ENCODE measurements around the gene TPRX1. TPM values are rescaled to one million over a fixed set of nuclear protein-coding genes. Genes with fewer than 3 reads are reported as not detected.
"Not testable (repeated sequence)": the region's sequence is repeated elsewhere in the genome, so short reads cannot be mapped to it uniquely, and the experiment has no call there.

The TPRX1 gene
- total RNA-seq, 1 donor from 2014 or later = not detected

DNA sequence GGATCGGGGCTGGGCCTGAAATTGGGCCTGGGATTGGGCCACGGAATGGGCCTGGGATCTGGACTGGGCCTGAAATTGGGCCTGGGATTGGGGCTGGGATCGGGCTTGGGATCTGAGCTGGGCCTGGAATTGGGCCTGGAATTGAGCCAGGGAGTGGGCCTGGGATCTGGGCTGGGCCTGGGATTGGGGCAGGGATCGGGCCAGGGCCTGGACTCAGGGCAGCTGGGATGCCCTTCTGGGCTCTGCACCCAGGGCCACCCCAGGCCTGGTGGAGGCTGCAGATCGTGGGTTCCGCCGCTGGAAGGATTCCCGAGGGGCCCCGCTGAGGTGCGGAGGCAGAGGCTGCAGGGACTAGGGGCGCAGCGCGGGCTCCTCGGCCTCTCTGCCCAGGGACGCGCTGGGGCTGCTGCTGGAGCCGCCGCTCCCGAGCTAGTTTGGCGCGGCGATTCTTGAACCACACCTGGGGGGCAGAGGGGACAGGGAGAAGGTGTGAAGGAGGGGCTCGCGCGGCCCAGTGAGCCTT, 1.8 kb downstream of the TPRX1 start:
- no peak for DNase-seq

DNA sequence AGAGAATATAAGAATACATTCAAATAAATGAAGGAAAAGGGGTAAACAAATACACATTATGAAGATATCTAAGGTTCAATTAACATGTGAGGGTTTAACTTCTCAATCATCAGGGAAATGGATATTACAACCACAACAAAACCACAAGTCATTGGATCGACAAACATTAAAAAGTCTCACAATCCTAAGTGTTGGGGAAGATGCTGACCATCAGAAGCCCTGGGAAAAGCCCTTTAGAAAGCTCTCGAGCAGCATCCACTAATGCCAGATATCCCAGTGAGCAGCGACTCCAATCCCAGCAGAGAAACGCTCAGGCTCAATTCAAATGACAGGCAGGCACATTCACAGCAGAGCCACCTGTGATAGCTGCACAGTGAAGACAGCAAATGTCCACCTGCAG, 3.1 kb downstream of the TPRX1 start:
- DNase-seq = no peak

- no peak for DNase-seq
Observed at GRCh38 chr19:47798904-47799266, 5.5 kb downstream of the TPRX1 start.

DNA sequence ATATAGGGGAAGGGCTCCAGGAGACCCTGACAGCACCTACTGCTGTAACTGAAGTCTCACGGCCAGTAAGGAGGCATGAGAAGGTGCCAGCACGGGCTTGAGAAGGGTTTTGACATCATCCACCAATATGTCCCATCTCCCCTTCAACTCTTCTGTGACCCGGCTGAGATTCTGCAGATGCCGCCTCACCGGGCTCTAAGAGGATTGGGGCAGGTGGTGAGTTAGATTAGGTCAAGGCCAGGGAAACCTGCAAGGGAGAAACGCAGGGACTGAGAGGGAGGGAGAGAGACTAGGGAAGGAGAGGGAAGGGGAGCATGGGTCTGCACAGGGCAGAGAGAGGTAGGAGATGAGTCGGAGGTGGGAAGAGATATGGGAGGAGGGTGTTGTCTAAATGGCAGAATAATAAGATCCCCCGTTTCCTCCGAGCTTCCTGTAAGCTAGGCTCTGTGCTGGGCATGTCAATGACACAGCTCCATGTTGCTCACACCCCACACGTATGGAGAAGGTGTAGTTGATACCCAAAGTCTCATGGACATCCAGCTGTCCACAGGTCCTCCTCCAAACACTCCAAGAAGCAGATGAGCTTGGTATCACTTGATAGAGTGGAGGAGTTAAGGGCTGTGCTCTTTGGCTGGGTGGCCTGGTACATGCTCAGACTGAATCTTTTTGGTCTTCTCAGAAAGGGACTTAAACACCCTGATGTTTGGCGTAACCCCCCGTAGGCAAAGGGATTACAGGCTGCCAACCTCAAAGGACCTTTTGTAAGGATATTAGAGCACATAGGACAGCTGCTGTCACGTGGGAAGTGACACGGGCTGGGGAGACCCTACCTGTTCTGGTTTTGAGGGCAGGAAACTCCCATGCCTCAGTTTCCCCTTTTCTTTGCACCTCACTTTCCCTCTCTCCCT, 6.1 kb downstream of the TPRX1 start:
- no peak for DNase-seq

DNA sequence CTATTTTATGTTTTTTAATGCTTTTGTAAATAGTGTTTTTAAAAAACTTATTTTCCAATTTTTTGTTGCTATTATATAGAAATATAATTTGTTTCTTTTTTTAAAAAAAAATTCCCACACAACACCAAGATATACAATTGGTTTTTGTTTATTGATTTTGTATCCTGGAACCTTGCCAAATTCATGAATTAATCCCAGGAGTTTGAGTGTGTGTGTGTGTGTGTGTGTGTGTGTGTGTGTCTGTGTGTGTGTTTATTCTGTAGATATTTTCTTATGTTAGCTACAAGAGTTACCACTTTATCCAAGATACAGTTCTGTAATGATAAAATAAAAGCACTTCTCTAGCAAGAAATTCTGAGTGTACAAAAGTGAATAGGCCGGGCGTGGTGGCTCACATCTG, 7.6 kb downstream of the TPRX1 start:
- DNase-seq = no peak

- DNase-seq = no peak
Observed at GRCh38 chr19:47794526-47794925, 9.8 kb downstream of the TPRX1 start.

DNA sequence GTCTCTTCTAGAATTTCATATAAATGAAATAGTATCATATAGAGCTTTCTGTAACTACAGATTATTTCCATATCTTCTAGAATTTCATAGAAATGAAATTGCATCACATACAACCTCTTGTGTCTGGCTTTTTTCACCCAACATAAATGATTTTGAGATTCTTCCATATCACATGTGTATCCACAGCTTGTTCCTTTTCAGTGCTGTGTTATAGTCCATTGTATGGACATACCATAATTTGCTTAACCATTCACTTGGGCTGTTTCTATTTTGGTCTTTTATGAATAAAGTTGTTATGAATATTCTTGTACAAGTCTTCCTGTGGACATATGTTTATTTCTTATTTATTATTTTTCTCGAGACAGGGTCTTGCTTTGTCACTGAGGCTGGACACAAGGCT, 11.7 kb downstream of the TPRX1 start:
- no peak for DNase-seq

DNA sequence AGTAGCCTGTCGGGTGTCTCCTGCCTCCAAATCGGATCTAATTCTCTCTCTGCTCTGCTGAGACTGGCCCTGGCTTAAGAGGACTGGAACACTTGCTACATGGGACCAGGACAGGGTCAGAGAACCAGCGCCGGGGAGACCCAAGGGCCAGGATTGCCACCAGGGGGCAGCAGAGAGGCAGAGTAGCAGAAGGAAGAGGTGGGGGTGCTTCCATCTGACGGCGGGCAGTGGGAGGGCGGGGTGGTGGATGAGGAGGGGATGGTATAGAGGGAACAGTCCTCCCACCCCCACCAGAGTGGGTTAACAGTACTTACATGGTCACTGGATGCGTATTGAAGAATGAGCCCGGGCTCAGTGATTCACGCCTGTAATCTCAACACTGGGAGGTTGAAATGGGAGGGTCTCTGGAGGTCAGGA, 13.9 kb downstream of the TPRX1 start:
- peak; percentile 85 for DNase-seq

GRCh38 chr19:47789811-47790210, 14.5 kb downstream of the TPRX1 start:
- not testable (repeated sequence) for DNase-seq

- DNase-seq = peak; percentile 60
Observed at GRCh38 chr19:47787307-47787706, 17.0 kb downstream of the TPRX1 start.

- peak; percentile 87 for DNase-seq
Observed at GRCh38 chr19:47786566-47786965, 17.8 kb downstream of the TPRX1 start.

- peak; percentile 25 for DNase-seq
Observed at GRCh38 chr19:47781590-47782262, 22.6 kb downstream of the TPRX1 start.

DNA sequence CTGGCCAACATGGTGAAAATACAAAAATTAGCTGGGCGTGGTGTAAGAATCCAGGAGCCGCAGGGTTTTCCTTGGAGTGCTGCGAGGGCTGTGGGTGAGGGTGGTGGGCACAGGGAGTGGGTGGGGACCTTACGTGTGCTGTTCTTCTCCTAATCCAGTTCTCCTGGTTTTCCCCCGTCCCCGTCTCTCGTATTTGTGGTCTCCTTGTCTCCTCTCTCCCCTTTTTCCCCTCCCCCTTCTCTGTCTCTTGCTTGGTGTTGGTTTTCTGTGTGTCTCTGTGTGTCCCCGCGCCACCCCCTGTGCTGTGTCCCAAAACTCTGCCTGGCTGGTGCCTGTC, 24.2 kb downstream of the TPRX1 start:
- DNase-seq = no peak

DNA sequence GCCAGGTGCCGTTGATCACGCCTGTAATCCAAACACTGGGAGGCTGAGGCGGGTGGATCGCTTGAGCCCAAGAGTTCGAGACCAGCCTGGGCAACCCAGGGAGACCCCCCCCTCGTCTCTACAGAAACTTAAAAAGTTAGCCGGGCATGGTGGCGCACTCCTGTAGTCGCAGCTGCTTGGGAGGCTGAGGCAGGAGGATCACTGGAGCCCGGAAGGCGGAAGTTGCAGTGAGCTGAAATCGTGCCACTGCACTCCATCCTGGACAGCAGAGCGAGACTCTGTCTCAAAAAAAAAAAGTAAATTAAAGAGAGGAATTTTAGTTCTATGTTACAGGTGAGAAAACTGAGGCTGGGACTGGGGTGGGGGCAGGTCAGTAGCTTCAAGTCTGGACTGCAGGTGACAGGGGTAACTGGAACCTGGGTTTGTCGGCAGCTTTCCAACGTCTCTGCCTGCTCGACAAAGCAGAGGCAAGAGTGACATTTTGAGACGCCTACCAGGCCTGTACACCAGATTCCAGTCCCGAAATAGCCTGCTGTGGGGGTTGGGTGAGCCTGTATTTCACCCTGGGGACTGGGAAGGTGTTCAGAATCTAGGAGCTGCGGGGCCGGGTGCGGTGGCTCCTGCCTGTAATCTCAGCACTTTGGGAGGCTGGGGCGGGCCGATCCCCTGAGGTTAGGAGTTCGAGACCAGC, 24.7 kb downstream of the TPRX1 start:
- DNase-seq = peak; percentile 78

DNA sequence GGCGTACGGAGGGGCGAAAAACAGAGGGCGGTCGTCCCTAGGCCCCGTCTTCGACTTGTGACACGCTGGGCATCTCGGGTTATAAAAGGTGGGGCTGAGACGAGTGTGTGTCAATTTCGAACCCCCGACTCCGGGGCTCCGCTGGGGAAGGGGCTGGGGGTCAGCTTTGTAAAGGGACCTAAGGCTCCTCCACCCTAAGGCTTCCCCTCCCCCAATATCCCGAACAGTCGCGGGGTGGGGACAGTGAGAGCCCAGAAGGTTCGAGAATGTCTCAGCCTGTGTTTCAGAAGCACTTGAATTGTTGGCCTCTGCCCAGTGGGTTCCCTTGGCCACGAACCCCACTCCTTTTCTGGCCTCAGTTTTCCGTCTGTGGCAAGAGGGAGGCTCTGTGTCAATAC, 25.4 kb downstream of the TPRX1 start:
- DNase-seq = peak; percentile 58

DNA sequence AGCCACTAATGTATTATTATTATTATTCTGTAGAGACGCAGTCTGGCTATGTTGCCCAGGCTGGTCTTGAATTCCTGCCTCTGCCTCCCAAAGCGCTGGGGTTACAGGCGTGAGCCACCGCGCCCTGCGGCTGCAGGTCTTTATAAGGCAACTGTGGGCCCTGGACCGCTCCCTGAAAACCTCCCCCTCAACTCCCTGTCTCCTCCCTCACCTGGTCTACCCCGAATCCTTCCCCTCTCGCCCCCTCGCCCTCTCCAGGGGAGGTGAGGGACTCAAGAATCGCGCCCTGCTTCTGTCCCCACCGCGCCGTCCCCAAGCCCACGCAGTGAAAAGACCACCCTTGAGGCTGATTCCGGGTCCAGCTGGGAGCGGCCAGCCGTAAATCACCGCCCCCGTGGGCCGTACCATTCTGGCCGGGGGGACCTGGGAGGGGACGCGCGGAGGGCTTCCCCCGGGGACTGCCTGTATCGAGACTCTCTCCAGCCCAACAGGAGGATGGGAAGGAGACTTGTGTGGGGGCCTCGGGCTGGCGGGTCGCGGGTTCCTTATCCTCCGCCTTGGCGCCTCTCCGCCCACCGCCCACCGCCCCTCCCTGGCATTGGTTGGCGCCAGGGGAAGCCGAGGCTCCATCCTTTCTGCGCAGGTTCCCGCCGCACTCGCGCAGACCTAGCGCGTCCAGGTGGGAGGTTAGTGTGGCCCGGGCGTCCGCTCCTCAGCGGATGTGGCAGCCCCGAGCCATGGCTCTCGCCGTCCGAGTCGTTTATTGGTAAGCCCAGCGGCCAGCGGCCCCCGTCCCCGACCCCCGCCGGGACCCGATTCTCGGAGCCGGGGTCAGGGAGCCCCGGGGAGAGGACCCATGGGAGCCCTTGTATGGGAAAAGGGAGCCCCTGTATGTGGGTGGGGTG, 26.1 kb downstream of the TPRX1 start, which contains the start of gene SELENOW:
Gene SELENOW, plus strand, starts transcription at position 655 of the 905 bp plus-strand sequence. Its CDS starts 83 bp downstream, at position 738.
- peak; percentile 91 for DNase-seq

GRCh38 chr19:47777245-47778048, 26.9 kb downstream of the TPRX1 start:
- not testable (repeated sequence) for DNase-seq

DNA sequence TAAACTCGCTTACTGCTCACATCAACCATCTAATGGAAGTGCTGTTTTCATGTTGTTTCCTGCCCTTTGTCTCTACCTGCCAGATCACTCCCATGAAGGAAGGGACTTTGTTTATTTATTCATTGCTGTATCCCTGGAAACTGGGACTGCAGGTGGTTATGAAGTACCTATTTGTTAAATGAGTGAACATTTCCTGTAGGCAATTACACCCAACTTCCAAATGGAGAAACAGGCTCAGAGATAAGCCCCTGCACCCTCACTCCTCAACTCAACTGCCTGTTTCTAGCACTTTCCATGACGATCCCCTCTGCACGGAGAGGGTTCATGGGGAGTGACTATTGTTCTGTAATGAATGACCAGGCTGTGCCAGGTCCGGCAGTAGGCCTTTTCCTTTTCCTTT, 27.8 kb downstream of the TPRX1 start:
- DNase-seq = peak; percentile 73

DNA sequence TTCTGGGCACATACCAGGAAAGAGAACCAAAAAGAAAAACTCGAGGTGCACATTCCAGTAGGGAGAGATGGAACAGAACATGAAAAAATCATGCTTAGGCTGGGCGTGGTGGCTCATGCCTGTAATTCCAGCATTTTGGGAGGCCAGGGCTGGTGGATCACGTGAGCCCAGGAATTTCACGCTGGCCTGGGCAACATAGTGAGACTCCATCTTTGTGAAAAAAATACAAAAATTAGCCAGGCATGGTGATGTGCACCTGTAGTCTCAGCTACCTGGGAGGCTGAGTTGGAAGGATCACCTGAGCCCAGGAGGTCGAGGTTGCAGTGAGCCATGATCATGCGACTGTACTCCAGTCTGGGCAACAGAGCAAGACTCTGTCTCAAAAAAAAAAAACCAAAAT, 33.1 kb downstream of the TPRX1 start:
- not testable (repeated sequence) for DNase-seq

GRCh38 chr19:47769534-47769933, 34.8 kb downstream of the TPRX1 start:
- no peak for DNase-seq

DNA sequence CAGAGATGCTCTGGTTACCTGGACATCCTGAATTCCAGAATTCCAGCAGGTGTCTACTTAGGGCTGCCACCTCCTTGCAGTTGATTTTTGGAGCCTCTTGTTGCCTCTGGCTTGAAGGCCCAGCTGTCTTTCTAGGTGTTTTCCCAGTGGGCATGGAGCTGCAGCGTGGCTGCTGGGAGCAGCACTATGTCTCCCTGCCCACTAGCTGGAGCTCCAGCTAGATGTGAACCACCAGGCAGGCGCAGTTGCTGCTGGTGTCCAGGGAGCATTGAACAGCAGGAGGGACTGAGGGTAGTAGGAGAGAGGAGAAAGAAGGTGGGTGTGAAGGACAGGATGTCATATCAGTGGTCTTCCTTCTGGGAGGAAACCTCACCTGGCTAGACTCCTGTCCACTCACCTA, 35.7 kb downstream of the TPRX1 start:
- DNase-seq = no peak
